H1 (cell line): ENCODE results near the gene F11R. TPM values are rescaled to one million over a fixed set of nuclear protein-coding genes. Genes with fewer than 3 reads are reported as not detected.

Experiments used
- CTCF ChIA-PET: fragments of 300-600 bp; sonication (Branson Sonifier 250); formaldehyde crosslinking; loops from one replicate; lab custom pipeline; 2021; ENCODE audit not compliant: partially characterized antibody; lab: Charles Lee
- POLR2A ChIA-PET: fragments of 300-600 bp; sonication (Branson Sonifier 250); formaldehyde crosslinking; loops from one replicate; lab custom pipeline; 2021; ENCODE audit warnings: inconsistent platforms; ENCODE audit not compliant: partially characterized antibody; lab: Charles Lee
- DNase-seq, 2 experiments: peaks; one replicate each; pipeline versions ENCODE4 v3.0.0 to v3.0.0-alpha.2; 2010 to 2022; ENCODE audit warnings: low spot score in 2 of 2, low read depth in 1 of 2, mixed read lengths in 1 of 2
- FAIRE-seq: peaks from 2 replicates; lab custom pipeline; 2011; peaks lifted over from hg19 to GRCh38; lab: Jason Lieb, UNC
- H2AFZ ChIP-seq: 2 replicates; pipeline ENCODE4 v1.8.1; 2012; ENCODE audit warnings: low read length, inconsistent platforms
- H2AK5ac ChIP-seq: 2 replicates; pipeline ENCODE4 v1.6.1; 2013; ENCODE audit warnings: low read depth, low read length
- H2BK120ac ChIP-seq: replicated peaks from 2 replicates; pipeline ENCODE3; 2013; ENCODE audit warnings: low read depth, low read length, inconsistent platforms
- H2BK12ac ChIP-seq: 2 replicates; pipeline ENCODE4 v1.6.1; 2013; ENCODE audit warnings: low read depth, low read length
- H2BK15ac ChIP-seq: 2 replicates; pipeline ENCODE4 v1.6.1; 2013; ENCODE audit warnings: low read length
- H2BK20ac ChIP-seq: 2 replicates; pipeline ENCODE4 v1.6.1; 2013; ENCODE audit warnings: low read length
- H2BK5ac ChIP-seq: 2 replicates; pipeline ENCODE4 v1.6.1; 2013; ENCODE audit warnings: low read depth, low read length
- H3K14ac ChIP-seq: 2 replicates; pipeline ENCODE4 v1.6.1; 2013; ENCODE audit warnings: inconsistent platforms; ENCODE audit not compliant: insufficient read length
- H3K18ac ChIP-seq: 2 replicates; pipeline ENCODE4 v1.6.1; 2013; ENCODE audit warnings: low read length; ENCODE audit errors: extremely low read depth
- H3K23ac ChIP-seq: 2 replicates; pipeline ENCODE4 v1.6.1; 2013; ENCODE audit warnings: inconsistent platforms; ENCODE audit not compliant: insufficient read length
- H3K23me2 ChIP-seq: 2 replicates; pipeline ENCODE4 v1.6.1; 2013; ENCODE audit warnings: low read depth, low read length
- H3K27ac ChIP-seq: 2 replicates; pipeline ENCODE4 v1.6.1; 2011; ENCODE audit warnings: low read depth, low read length, inconsistent platforms
- H3K27me3 ChIP-seq, 4 experiments: replicated peaks in 1 of 4; 1 replicate in 1 of 4; 2 replicates in 3 of 4; pipeline versions ENCODE4 v1.6.1 to v1.8.1; 2011 to 2013; ENCODE audit warnings: low read length in 3 of 4, mild to moderate bottlenecking in 3 of 4, inconsistent platforms in 2 of 4, mixed read lengths in 2 of 4, moderate library complexity in 1 of 4; ENCODE audit not compliant: control insufficient read depth in 3 of 4, insufficient read depth in 3 of 4; ENCODE audit errors: extremely low read depth in 1 of 4
- H3K36me3 ChIP-seq, 4 experiments: 2 replicates each; pipeline versions ENCODE4 v1.6.1 to v1.8.1; 2011 to 2013; ENCODE audit warnings: mild to moderate bottlenecking in 4 of 4, low read length in 3 of 4, moderate library complexity in 2 of 4, control low read depth in 1 of 4, inconsistent platforms in 1 of 4; ENCODE audit not compliant: insufficient read depth in 4 of 4, control insufficient read depth in 2 of 4
- H3K4ac ChIP-seq: replicated peaks from 2 replicates; pipeline ENCODE3; 2013; ENCODE audit warnings: low read length, low read depth, mixed read lengths, inconsistent platforms; ENCODE audit not compliant: insufficient read length
- H3K4me1 ChIP-seq, 4 experiments: replicated peaks in 1 of 4; 1 replicate in 1 of 4; 2 replicates in 3 of 4; pipeline versions ENCODE4 v1.6.1 to v1.8.1; 2011 to 2013; ENCODE audit warnings: low read length in 3 of 4, inconsistent platforms in 2 of 4, mixed read lengths in 1 of 4; ENCODE audit not compliant: insufficient read depth in 4 of 4, control insufficient read depth in 3 of 4
- H3K4me2 ChIP-seq, 2 experiments: 2 replicates each; pipeline versions ENCODE4 v1.6.1 to v1.8.1; 2011 to 2013; ENCODE audit warnings: low read depth in 2 of 2, low read length in 2 of 2, control low read depth in 1 of 2, inconsistent platforms in 1 of 2, mild to moderate bottlenecking in 1 of 2; ENCODE audit not compliant: insufficient read depth in 1 of 2
- H3K4me3 ChIP-seq, 4 experiments: fragments of 200-600, 300-600 bp in 1 of 4; sonication (generic), shearing (Covaris generic), sonication (Bioruptor Twin) in 1 of 4; 2 replicates each; pipeline versions ENCODE4 v1.5.1 to v1.8.1; 2011 to 2016; ENCODE audit warnings: low read length in 4 of 4, low read depth in 3 of 4, control low read depth in 2 of 4, inconsistent platforms in 2 of 4, mild to moderate bottlenecking in 2 of 4, mixed read lengths in 1 of 4, moderate library complexity in 1 of 4; ENCODE audit not compliant: insufficient read depth in 2 of 4; ENCODE audit errors: extremely low read depth in 1 of 4
- H3K56ac ChIP-seq: replicated peaks from 2 replicates; pipeline ENCODE3; 2013; ENCODE audit warnings: low read depth, mild to moderate bottlenecking, mixed read lengths, low read length, inconsistent platforms; ENCODE audit not compliant: insufficient read length
- H3K79me1 ChIP-seq: 2 replicates; pipeline ENCODE4 v1.6.1; 2013; ENCODE audit warnings: low read depth, low read length, control low read depth
- H3K79me2 ChIP-seq, 2 experiments: 2 replicates each; pipeline versions ENCODE4 v1.6.1 to v1.8.1; 2012 to 2013; ENCODE audit warnings: low read length in 2 of 2, mild to moderate bottlenecking in 2 of 2, inconsistent platforms in 1 of 2; ENCODE audit not compliant: insufficient read depth in 2 of 2, control insufficient read depth in 1 of 2
- H3K9ac ChIP-seq, 4 experiments: replicated peaks in 1 of 4; 1 replicate in 1 of 4; 2 replicates in 3 of 4; pipeline versions ENCODE4 v1.6.1 to v1.8.1; 2011 to 2013; ENCODE audit warnings: low read depth in 3 of 4, low read length in 3 of 4, control low read depth in 2 of 4, mild to moderate bottlenecking in 2 of 4, moderate library complexity in 2 of 4, inconsistent platforms in 1 of 4; ENCODE audit errors: extremely low read depth in 1 of 4
- H3K9me3 ChIP-seq, 2 experiments: 2 replicates each; pipeline versions ENCODE4 v1.6.1 to v1.8.1; 2012 to 2013; ENCODE audit warnings: mild to moderate bottlenecking in 2 of 2, moderate library complexity in 2 of 2, control low read depth in 1 of 2, inconsistent platforms in 1 of 2, low read depth in 1 of 2, low read length in 1 of 2, mixed read lengths in 1 of 2; ENCODE audit not compliant: insufficient read depth in 2 of 2
- H4K20me1 ChIP-seq, 2 experiments: replicated peaks in 1 of 2; 2 replicates each; pipeline versions ENCODE3 to v1.8.1; 2011 to 2013; ENCODE audit warnings: inconsistent platforms in 2 of 2, low read length in 2 of 2, mild to moderate bottlenecking in 1 of 2; ENCODE audit not compliant: insufficient read depth in 2 of 2, control insufficient read depth in 1 of 2
- H4K5ac ChIP-seq: 2 replicates; pipeline ENCODE4 v1.6.1; 2013; ENCODE audit warnings: low read length, low read depth, mixed read lengths, inconsistent platforms; ENCODE audit not compliant: insufficient read length
- H4K8ac ChIP-seq: 2 replicates; pipeline ENCODE4 v1.8.0; 2013; ENCODE audit warnings: mild to moderate bottlenecking, moderate library complexity, low read length, inconsistent platforms; ENCODE audit not compliant: insufficient read depth; ENCODE audit errors: extremely low read depth
- H4K91ac ChIP-seq: replicated peaks from 2 replicates; pipeline ENCODE3; 2013; ENCODE audit warnings: low read length, mixed read lengths, inconsistent platforms; ENCODE audit not compliant: insufficient read length
- POU5F1 ChIP-seq: IDR thresholded peaks from 2 replicates; pipeline ENCODE4 v1.6.1; 2011; ENCODE audit warnings: low read depth, mild to moderate bottlenecking, low read length, moderate library complexity
- RAD21 ChIP-seq, 2 experiments: IDR thresholded peaks in 1 of 2; conservative IDR thresholded peaks in 1 of 2; 2 replicates each; pipeline ENCODE4 v1.6.1; 2011; ENCODE audit warnings: low read depth in 2 of 2, low read length in 2 of 2, improper control_type of control experiment in 1 of 2, inconsistent platforms in 1 of 2, mild to moderate bottlenecking in 1 of 2, moderate library complexity in 1 of 2
- WGBS, 2 experiments: shearing (Covaris generic) in 1 of 2; methylation state at CpG; one replicate each; pipeline versions ENCODE4 v1.1.6 to v1.1.7; 2013 to 2015; ENCODE audit warnings: low lambda C conversion rate in 2 of 2, mixed read lengths in 2 of 2, inconsistent platforms in 1 of 2, low coverage in 1 of 2, missing lambda C conversion rate in 1 of 2; ENCODE audit not compliant: insufficient replicate concordance in 2 of 2, insufficient coverage in 1 of 2, insufficient read length in 1 of 2; ENCODE audit errors: extremely low coverage in 1 of 2, missing lambda C conversion rate in 1 of 2; 5-methylcytosine and 5-hydroxymethylcytosine counted together
- polyA plus RNA-seq, 7 experiments: library from polyadenylated mRNA; depleted of rRNA in 3 of 7; stranded (reverse) in 5 of 7; unstranded in 2 of 7; fragments of >200 nt in 5 of 7; fragments of 200-250 nt in 2 of 7; gene quantifications; 1 replicate in 5 of 7; 2 replicates in 1 of 7; 4 replicates in 1 of 7; pipeline versions ENCODE4 v1.2.1 to v1.2.3, GENCODE V29; 2011 to 2013; ENCODE audit warnings: missing spikeins in 2 of 7, mixed read lengths in 2 of 7
- total RNA-seq: library from RNA; stranded (reverse); fragmentation: NEBNext Ultra II Directional; extraction: Animal tissue kit (Norgen Biotek cat#: 25700); gene quantifications from 2 replicates; pipeline ENCODE4 v1.2.1, GENCODE V29; 2021

F11R gene
- total and polyA plus RNA-seq, 2 of the 8 experiments (the other 6 are each of a cell fraction or from before 2014, with no cell fraction given) = 159 to 200 TPM

- no peak overlapping the region for H3K4me3 ChIP-seq
- no peak overlapping the region for H2BK5ac ChIP-seq
- H3K14ac ChIP-seq = no peak overlapping the region
- H3K23me2 ChIP-seq = no peaks in the 10 kb centered on the region
- ChIA-PET POLR2A (interaction anchor here (1.0 to 1.6 kb wide), 3 partner anchors 12 to 64 kb away, joined by 3 to 5 read pairs (median 3); partner anchors contain the start of gene TSTD1), CTCF (interaction anchor here (1.5 to 7.9 kb wide), 4 partner anchors 12 to 147 kb away, joined by 4 to 63 read pairs (median 6); partner anchors contain the start of gene ITLN2)
- FAIRE-seq (no peak), DNase-seq (no peak)
- no peak overlapping the region for H2BK120ac ChIP-seq
- no peaks in the 10 kb centered on the region for H3K27me3 ChIP-seq
- H3K4ac ChIP-seq = no peak overlapping the region
- 95% methylated on average over 2 of the region's 2 CpGs; no CpG with 5 or more reads in 1 of the 2 experiments for WGBS, 2 experiments
- H3K79me1 ChIP-seq = no peaks in the 10 kb centered on the region
- H3K4me2 ChIP-seq = no peak overlapping the region
- no peak overlapping the region for H2AFZ ChIP-seq
- peaks cover 4 to 13% (median 11%) of the 10 kb centered on the region in 4 experiments; a peak in 6 of 7 replicates for H3K4me1 ChIP-seq
- no peak overlapping the region for H3K27ac ChIP-seq
- no peak overlapping the region for H4K91ac ChIP-seq
- H3K18ac ChIP-seq = no peak overlapping the region
- no peak overlapping the region for H2BK15ac ChIP-seq
- H3K79me2 ChIP-seq = no peaks in the 10 kb centered on the region
- H3K9ac ChIP-seq = no peak overlapping the region
- no peak overlapping the region for H3K23ac ChIP-seq
- no peak overlapping the region for H2BK12ac ChIP-seq
- H2BK20ac ChIP-seq = no peak overlapping the region
- no peak overlapping the region for H3K56ac ChIP-seq
- no peaks in the 10 kb centered on the region for H3K36me3 ChIP-seq
- H4K5ac ChIP-seq = no peak overlapping the region
- H2AK5ac ChIP-seq = no peak overlapping the region
- no peaks in the 10 kb centered on the region for H4K20me1 ChIP-seq
- H3K9me3 ChIP-seq = no peaks in the 10 kb centered on the region
- no peak overlapping the region for H4K8ac ChIP-seq
- no peak for TF ChIP-seq RAD21 (IDR thresholded peaks at IDR 0.05 in 1 of 2, conservative IDR thresholded peaks at IDR 0.05 in 1 of 2; ENCODE audit: low read depth in 2 of 2, low read length in 2 of 2)
- no peak for TF ChIP-seq POU5F1
These were observed 45.9 kb downstream of the F11R start for GRCh38 chr1:160975026-160975425.
